MCF 10A (cell line): ENCODE measurements around the gene AGPAT4. TPM values are rescaled to one million over a fixed set of nuclear protein-coding genes. Genes with fewer than 3 reads are reported as not detected.

Experiments
- BruUV-seq: library from RNA; stranded (reverse); fragments of 400-500 nt; replicated peaks from 2 replicates; lab custom pipeline; 2021; lab: Mats Ljungman, UMichigan
- CTCF ChIA-PET: fragments of 300-600 bp; sonication (Branson Sonifier 250); formaldehyde crosslinking; extraction: SDS; loops from one replicate; lab custom pipeline; 2021; ENCODE audit warnings: antibody characterized with exemption, inconsistent platforms; lab: Yijun Ruan, JAX
- POLR2A ChIA-PET: fragments of 300-600, 350-650 bp; sonication (Branson Sonifier 250); formaldehyde crosslinking; extraction: SDS; loops from one replicate; lab custom pipeline; 2020; ENCODE audit warnings: antibody characterized with exemption, inconsistent platforms; lab: Yijun Ruan, JAX
- DNase-seq: peaks from one replicate; pipeline ENCODE4 v3.0.0-alpha.2; 2018; ENCODE audit not compliant: unreplicated experiment
- H3K27ac Mint-ChIP-seq: one replicate; pipeline ENCODE4 v1.8.0; 2022; ENCODE audit warnings: mild to moderate bottlenecking, low read depth, mixed read lengths; ENCODE audit not compliant: unreplicated experiment
- H3K27me3 Mint-ChIP-seq: one replicate; pipeline ENCODE4 v1.8.0; 2022; ENCODE audit warnings: mixed read lengths; ENCODE audit not compliant: insufficient read depth, unreplicated experiment
- H3K36me3 Mint-ChIP-seq: one replicate; pipeline ENCODE4 v1.8.0; 2022; ENCODE audit warnings: mild to moderate bottlenecking, moderate library complexity, mixed read lengths; ENCODE audit not compliant: insufficient read depth, unreplicated experiment
- H3K4me1 Mint-ChIP-seq: one replicate; pipeline ENCODE4 v1.8.0; 2022; ENCODE audit warnings: mixed read lengths; ENCODE audit not compliant: insufficient read depth, unreplicated experiment
- H3K4me3 Mint-ChIP-seq: one replicate; pipeline ENCODE4 v1.8.0; 2022; ENCODE audit warnings: mild to moderate bottlenecking, moderate library complexity, mixed read lengths; ENCODE audit not compliant: unreplicated experiment
- H3K9me3 Mint-ChIP-seq: one replicate; pipeline ENCODE4 v1.8.0; 2022; ENCODE audit warnings: mixed read lengths; ENCODE audit not compliant: unreplicated experiment
- intact Hi-C: fragments of 100-400 bp; cut with micrococcal nuclease; formaldehyde crosslinking; loops from 2 replicates; pipeline ENCODE4 v1.14.1; 2022
- total RNA-seq: library from RNA; stranded (reverse); gene quantifications from 2 replicates; pipeline ENCODE4 v1.2.3, GENCODE V29; 2022
- TF ChIP-seq, protein P1 (sequence below): fragments of 200-600 bp; IDR thresholded peaks from one replicate; pipeline ENCODE4 v1.8.0; 2022; ENCODE audit warnings: antibody characterized with exemption, mild to moderate bottlenecking; ENCODE audit not compliant: unreplicated experiment

AGPAT4 gene
- total RNA-seq, 1 experiment from 2014 or later = 5.6 TPM

- POLR2A ChIA-PET = interaction anchor here (0.7 kb wide), 1 partner anchor 114 kb away, joined by 3 read pairs; no protein-coding TSS in a partner anchor
- H3K4me3 Mint-ChIP-seq = no peak overlapping the region
- peak; percentile 55 for DNase-seq
- intact Hi-C loops = loop anchor here (1.0 to 10.0 kb wide), 2 partner anchors 205 to 234 kb away; no protein-coding TSS in a partner anchor
- H3K27ac Mint-ChIP-seq = no peak overlapping the region
- no peaks in the 10 kb centered on the region for H3K27me3 Mint-ChIP-seq
- no peaks in the 10 kb centered on the region for H3K9me3 Mint-ChIP-seq
- TF ChIP-seq, protein P1, sequence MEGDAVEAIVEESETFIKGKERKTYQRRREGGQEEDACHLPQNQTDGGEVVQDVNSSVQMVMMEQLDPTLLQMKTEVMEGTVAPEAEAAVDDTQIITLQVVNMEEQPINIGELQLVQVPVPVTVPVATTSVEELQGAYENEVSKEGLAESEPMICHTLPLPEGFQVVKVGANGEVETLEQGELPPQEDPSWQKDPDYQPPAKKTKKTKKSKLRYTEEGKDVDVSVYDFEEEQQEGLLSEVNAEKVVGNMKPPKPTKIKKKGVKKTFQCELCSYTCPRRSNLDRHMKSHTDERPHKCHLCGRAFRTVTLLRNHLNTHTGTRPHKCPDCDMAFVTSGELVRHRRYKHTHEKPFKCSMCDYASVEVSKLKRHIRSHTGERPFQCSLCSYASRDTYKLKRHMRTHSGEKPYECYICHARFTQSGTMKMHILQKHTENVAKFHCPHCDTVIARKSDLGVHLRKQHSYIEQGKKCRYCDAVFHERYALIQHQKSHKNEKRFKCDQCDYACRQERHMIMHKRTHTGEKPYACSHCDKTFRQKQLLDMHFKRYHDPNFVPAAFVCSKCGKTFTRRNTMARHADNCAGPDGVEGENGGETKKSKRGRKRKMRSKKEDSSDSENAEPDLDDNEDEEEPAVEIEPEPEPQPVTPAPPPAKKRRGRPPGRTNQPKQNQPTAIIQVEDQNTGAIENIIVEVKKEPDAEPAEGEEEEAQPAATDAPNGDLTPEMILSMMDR = peak; percentile 36
- no peaks in the 10 kb centered on the region for H3K4me1 Mint-ChIP-seq
- no TSS peak for BruUV-seq
- CTCF ChIA-PET = interaction anchor here (0.5 to 3.1 kb wide), 13 partner anchors 9 to 234 kb away, joined by 3 to 30 read pairs (median 4); no protein-coding TSS in a partner anchor
- peaks cover 7% of the 10 kb centered on the region for H3K36me3 Mint-ChIP-seq
Measured at GRCh38 chr6:161139766-161140553, 133.9 kb downstream of the AGPAT4 start.

- TF ChIP-seq, protein P1 = no peak
- no peaks in the 10 kb centered on the region for H3K4me1 Mint-ChIP-seq
- no peak overlapping the region for H3K4me3 Mint-ChIP-seq
- DNase-seq = no peak
- BruUV-seq = no TSS peak
- no peaks in the 10 kb centered on the region for H3K27me3 Mint-ChIP-seq
- no peaks in the 10 kb centered on the region for H3K9me3 Mint-ChIP-seq
- intact Hi-C loops = no loop called here
- POLR2A ChIA-PET = interaction anchor here (0.7 kb wide), 1 partner anchor 232 kb away, joined by 3 read pairs; no protein-coding TSS in a partner anchor
- CTCF ChIA-PET = interaction anchor here (0.5 to 3.1 kb wide), 7 partner anchors 8 to 620 kb away, joined by 3 to 30 read pairs (median 4); no protein-coding TSS in a partner anchor
- peaks cover 3% of the 10 kb centered on the region for H3K36me3 Mint-ChIP-seq
- H3K27ac Mint-ChIP-seq = no peak overlapping the region
Measured at GRCh38 chr6:161139304-161139765, 134.5 kb downstream of the AGPAT4 start.

GRCh38 chr6:161138543-161139303, 135.1 kb downstream of the AGPAT4 start:
- CTCF ChIA-PET = interaction anchor here (0.5 to 3.1 kb wide), 11 partner anchors 14 to 1028 kb away, joined by 3 to 30 read pairs (median 3); no protein-coding TSS in a partner anchor
- Mint-ChIP-seq H3K27ac (no peak overlapping the region), H3K27me3 (no peaks in the 10 kb centered on the region), H3K4me3 (no peak overlapping the region), H3K4me1 (no peaks in the 10 kb centered on the region), H3K36me3 (no peaks in the 10 kb centered on the region), H3K9me3 (no peaks in the 10 kb centered on the region)
- TF ChIP-seq, protein P1 = no peak
- no TSS peak for BruUV-seq
- POLR2A ChIA-PET = interaction anchor here (0.7 kb wide), 1 partner anchor 232 kb away, joined by 3 read pairs; no protein-coding TSS in a partner anchor
- no peak for DNase-seq
- intact Hi-C loops = no loop called here
